Measurements from ENCODE around the gene SELPLG. TPM values are rescaled to one million over a fixed set of nuclear protein-coding genes. Genes with fewer than 3 reads are reported as not detected.

Gene SELPLG
- total RNA-seq, 3 donors from 2014 or later (not counting 1 experiment from before 2014, with no cell fraction given): 179 to 201 (median 201) TPM

- 84% methylated on average over 10 of the region's 10 CpGs for WGBS (ENCODE audit: insufficient coverage)
- H3K4me1 ChIP-seq (ENCODE audit: control insufficient read depth, insufficient read depth, low read length): peaks cover 5% of the 10 kb centered on the region
- no peak for TF ChIP-seq CTCF (IDR thresholded peaks at IDR 0.05)
- DNase-seq (no peak), ATAC-seq (no peak)
- no peak overlapping the region for H3K4me3 Mint-ChIP-seq
- intact Hi-C loops (cut with micrococcal nuclease): no loop called here
- no peaks in the 10 kb centered on the region for H3K9me3 Mint-ChIP-seq
- H3K27ac Mint-ChIP-seq: no peak overlapping the region
- H3K27ac ChIP-seq (ENCODE audit: low read length): no peak overlapping the region
- no peak overlapping the region for H3K4me3 ChIP-seq (ENCODE audit: low read length)
- H3K4me1 Mint-ChIP-seq: peaks cover 8 to 12% of the 10 kb centered on the region in 2 donors
- H3K36me3 ChIP-seq (ENCODE audit: control insufficient read depth, insufficient read depth, low read length): no peaks in the 10 kb centered on the region
- no peaks in the 10 kb centered on the region for H3K27me3 ChIP-seq (ENCODE audit: control insufficient read depth, insufficient read depth, low read length)
- H3K9me3 ChIP-seq (ENCODE audit: control insufficient read depth, insufficient read depth, low read length): no peaks in the 10 kb centered on the region
- H3K36me3 Mint-ChIP-seq: no peaks in the 10 kb centered on the region
- peaks cover 6 to 10% of the 10 kb centered on the region in 2 donors for H3K27me3 Mint-ChIP-seq (ENCODE audit: low read depth in 2 of 2)
Measured at GRCh38 chr12:108607981-108608600, 25.6 kb downstream of the SELPLG start.

- H3K27ac Mint-ChIP-seq: peak overlapping the region in 1 of 2 donors; percentile 61
- H3K9me3 Mint-ChIP-seq: no peaks in the 10 kb centered on the region
- H3K4me1 Mint-ChIP-seq: peaks cover 0 to 5% of the 10 kb centered on the region in 2 donors
- no peak overlapping the region for H3K4me3 Mint-ChIP-seq
- no peak for DNase-seq
- TF ChIP-seq CTCF (IDR thresholded peaks at IDR 0.05): no peak
- H3K9me3 ChIP-seq (ENCODE audit: control insufficient read depth, insufficient read depth, low read length): no peaks in the 10 kb centered on the region
- WGBS (ENCODE audit: insufficient coverage): 95% methylated on average over 9 of the region's 9 CpGs
- H3K4me1 ChIP-seq (ENCODE audit: control insufficient read depth, insufficient read depth, low read length): no peaks in the 10 kb centered on the region
- H3K27ac ChIP-seq (ENCODE audit: low read length): no peak overlapping the region
- H3K27me3 ChIP-seq (ENCODE audit: control insufficient read depth, insufficient read depth, low read length): no peaks in the 10 kb centered on the region
- H3K27me3 Mint-ChIP-seq (ENCODE audit: low read depth in 2 of 2): peaks cover 6 to 10% of the 10 kb centered on the region in 2 donors
- no peak for ATAC-seq
- intact Hi-C loops (cut with micrococcal nuclease): no loop called here
- H3K36me3 Mint-ChIP-seq: no peaks in the 10 kb centered on the region
- no peak overlapping the region for H3K4me3 ChIP-seq (ENCODE audit: low read length)
- no peaks in the 10 kb centered on the region for H3K36me3 ChIP-seq (ENCODE audit: control insufficient read depth, insufficient read depth, low read length)
Measured at GRCh38 chr12:108606492-108606891, 27.2 kb downstream of the SELPLG start.

GRCh38 chr12:108605690-108606406, 27.8 kb downstream of the SELPLG start:
- WGBS (ENCODE audit: insufficient coverage): 74% methylated on average over 4 of the region's 4 CpGs
- no peak overlapping the region for H3K4me3 Mint-ChIP-seq
- Histone ChIP-seq H3K36me3 (ENCODE audit: control insufficient read depth, insufficient read depth, low read length) (no peaks in the 10 kb centered on the region), H3K4me3 (ENCODE audit: low read length) (no peak overlapping the region), H3K9me3 (ENCODE audit: control insufficient read depth, insufficient read depth, low read length) (no peaks in the 10 kb centered on the region), H3K27me3 (ENCODE audit: control insufficient read depth, insufficient read depth, low read length) (no peaks in the 10 kb centered on the region), H3K27ac (ENCODE audit: low read length) (no peak overlapping the region), H3K4me1 (ENCODE audit: control insufficient read depth, insufficient read depth, low read length) (no peaks in the 10 kb centered on the region)
- DNase-seq (no peak), ATAC-seq (no peak)
- no peaks in the 10 kb centered on the region for H3K9me3 Mint-ChIP-seq
- peaks cover 0 to 5% of the 10 kb centered on the region in 2 donors for H3K4me1 Mint-ChIP-seq
- H3K27ac Mint-ChIP-seq: peak overlapping the region in 1 of 2 donors; percentile 68
- intact Hi-C loops (cut with micrococcal nuclease): no loop called here
- peaks cover 6 to 10% of the 10 kb centered on the region in 2 donors for H3K27me3 Mint-ChIP-seq (ENCODE audit: low read depth in 2 of 2)
- H3K36me3 Mint-ChIP-seq: no peaks in the 10 kb centered on the region
- TF ChIP-seq CTCF (IDR thresholded peaks at IDR 0.05): no peak
